Diencephalon (tissue), 1 donor: Measurements from ENCODE around the gene SNX9. TPM values are rescaled to one million over a fixed set of nuclear protein-coding genes. Genes with fewer than 3 reads are reported as not detected.

Source experiments
- small RNA-seq: library from RNA; depleted of rRNA; stranded (forward); fragments of <200 nt; gene quantifications from one replicate; pipeline ENCODE3, GENCODE V24; 2014
- total RNA-seq: library from RNA; depleted of rRNA; stranded (reverse); fragments of >200 nt; gene quantifications from one replicate; pipeline ENCODE4 v1.2.3, GENCODE V29; 2014

Gene SNX9
- 15.5 TPM for total RNA-seq

GRCh38 chr6:157823001-157823527 lies at the start of gene SNX9:
Gene SNX9 (plus strand): TSS chr6:157823246. CDS start chr6:157823435, 189 bp downstream.

DNA sequence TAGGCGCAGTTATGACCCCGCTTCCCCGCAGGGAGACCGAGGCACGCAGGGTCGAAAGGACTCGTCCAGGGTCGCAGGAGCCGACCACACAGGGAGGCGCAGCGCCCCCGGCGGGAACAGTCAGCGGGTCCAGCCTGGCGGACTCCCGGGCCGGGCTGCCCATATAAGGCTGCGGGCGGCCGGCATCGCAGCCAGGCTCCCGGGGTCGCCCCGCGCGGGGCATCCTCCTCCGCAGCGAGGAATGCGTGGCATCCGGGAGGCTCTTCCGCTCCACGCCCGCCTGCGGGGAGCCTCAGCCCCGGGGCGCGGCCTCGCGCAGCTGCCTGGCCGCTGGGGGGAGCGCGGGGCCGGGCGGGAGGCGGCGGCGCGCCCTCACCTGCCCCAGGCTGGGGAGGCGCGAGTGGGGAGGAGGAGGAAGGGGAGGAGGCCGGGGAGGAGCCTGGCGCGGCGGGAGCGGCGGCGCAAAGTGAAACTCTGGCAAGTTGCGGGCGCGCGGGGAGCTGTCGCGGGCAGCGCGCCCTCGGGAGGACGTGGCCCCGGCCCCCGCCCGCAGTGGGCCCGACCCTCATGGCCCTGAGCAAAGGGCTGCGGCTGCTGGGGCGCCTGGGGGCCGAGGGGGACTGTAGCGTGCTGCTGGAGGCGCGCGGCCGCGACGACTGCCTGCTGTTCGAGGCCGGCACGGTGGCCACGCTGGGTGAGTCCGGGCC lies 158.5 kb downstream of the SNX9 start, which contains the start of gene SYNJ2:
Gene SYNJ2 (plus strand): TSS at position 469 of the 707 bp plus-strand sequence. CDS start 99 bp downstream, at position 568.

Small RNA genes within 50 kb of the gene (small RNA-seq; reads per million reads assigned to genes)
- gene HSPE1P26 (not detected), gene RNU6-786P (not detected)

Other genes with a start within 250 kb of the SNX9 start
- 3.9 TPM for gene SYNJ2, start 158.6 kb downstream of the SNX9 start, total RNA-seq